GM12872 (cell line): Measurements from ENCODE around the gene CLRN3.

Experiments
- TF ChIP-seq, protein P1 (sequence below): IDR thresholded peaks from 3 replicates; pipeline ENCODE4 v1.5.1; 2011; ENCODE audit warnings: low read depth, mild to moderate bottlenecking, low read length, moderate library complexity; ENCODE audit not compliant: insufficient read depth

CLRN3 gene

DNA sequence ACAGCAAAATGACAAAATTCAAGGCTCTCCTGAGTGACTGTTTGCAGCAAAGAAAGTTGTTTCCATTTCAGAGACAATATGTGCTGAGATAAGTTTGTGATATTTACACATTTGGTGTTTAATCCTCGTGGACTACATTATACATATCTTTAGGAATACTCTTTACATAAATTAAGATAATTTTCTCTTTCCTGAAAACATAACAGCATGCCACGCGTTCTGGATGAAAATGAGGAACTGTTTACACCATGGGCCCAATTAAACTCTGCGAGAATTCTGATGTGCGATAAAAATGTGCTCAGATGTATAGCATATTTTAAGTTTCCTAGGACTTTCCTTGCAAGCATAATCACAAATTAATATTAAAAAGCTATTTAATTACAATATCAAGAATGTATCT, 40.5 kb upstream of the CLRN3 start:
- TF ChIP-seq, protein P1, sequence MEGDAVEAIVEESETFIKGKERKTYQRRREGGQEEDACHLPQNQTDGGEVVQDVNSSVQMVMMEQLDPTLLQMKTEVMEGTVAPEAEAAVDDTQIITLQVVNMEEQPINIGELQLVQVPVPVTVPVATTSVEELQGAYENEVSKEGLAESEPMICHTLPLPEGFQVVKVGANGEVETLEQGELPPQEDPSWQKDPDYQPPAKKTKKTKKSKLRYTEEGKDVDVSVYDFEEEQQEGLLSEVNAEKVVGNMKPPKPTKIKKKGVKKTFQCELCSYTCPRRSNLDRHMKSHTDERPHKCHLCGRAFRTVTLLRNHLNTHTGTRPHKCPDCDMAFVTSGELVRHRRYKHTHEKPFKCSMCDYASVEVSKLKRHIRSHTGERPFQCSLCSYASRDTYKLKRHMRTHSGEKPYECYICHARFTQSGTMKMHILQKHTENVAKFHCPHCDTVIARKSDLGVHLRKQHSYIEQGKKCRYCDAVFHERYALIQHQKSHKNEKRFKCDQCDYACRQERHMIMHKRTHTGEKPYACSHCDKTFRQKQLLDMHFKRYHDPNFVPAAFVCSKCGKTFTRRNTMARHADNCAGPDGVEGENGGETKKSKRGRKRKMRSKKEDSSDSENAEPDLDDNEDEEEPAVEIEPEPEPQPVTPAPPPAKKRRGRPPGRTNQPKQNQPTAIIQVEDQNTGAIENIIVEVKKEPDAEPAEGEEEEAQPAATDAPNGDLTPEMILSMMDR: no peak

DNA sequence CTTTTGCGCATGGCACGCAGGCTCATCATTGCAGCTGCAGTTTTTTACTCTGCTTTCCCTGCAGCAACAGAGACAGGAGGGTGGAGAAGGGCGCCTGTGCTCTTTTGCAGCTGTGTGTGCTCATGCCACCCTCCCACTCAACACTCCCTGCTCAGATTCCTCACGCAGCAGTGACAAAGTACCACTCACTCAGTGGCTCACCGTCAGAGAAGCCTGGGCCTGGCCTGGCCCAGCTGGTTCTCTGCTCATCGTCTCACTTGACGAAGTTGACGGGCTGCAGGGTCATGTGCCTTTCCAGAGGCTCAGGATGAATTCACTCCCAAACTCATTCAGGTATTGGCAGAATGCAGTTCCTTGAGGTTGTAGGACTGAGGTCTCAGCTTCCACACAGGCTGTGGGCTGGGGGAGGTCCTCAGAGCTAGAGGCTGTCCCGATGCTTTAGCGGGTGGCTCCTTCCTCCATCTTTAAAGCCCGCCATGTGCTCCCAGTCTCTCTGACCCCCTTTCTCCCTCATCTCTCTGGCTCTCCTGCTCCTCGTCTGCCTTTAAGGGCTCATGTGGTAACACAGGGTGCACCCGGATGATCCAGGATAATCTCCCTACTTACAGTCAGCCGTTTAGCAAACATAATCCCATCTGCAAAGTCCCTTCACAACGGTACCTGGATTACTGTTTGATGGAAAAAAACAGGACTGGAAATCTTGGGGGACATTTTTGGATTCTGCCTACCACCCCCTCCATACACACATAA, 40.0 kb upstream of the CLRN3 start:
- TF ChIP-seq, protein P1: no peak

DNA sequence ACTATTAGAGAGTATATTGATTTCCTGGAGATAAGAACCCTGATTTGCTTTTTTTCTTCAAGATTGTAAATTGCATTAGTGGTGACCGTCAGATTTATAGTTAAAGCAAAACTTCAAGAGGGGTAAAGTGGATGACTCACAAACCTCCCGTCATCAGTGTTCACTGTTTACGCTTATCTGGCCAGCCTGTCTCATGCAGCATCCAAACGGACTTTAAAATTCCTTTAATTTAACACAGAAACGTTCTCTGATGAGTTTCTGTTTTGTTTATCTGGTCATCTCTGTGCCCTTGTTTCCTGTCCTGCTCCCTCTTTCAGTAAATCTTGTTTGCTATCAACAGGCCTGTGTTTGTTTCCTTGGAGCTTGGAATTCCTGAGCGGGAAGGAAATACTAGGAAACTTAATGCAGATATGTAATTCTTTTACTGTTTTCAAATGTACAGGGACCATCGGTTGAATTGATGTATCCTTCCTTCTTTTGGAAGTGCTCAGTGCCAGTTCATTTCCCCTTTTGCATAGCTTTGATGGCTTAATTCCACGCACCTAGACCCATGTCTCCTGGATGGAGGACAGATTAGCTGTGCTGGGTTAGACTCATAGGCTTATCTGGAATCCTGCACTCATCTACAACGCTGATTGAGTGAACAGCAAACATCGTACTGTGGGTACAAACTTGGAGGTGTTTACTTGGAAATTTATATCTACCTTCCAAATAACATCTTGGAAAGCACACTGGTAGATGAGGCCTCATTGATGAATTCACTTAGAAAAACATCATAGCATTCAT, 35.5 kb upstream of the CLRN3 start:
- TF ChIP-seq, protein P1: no peak

DNA sequence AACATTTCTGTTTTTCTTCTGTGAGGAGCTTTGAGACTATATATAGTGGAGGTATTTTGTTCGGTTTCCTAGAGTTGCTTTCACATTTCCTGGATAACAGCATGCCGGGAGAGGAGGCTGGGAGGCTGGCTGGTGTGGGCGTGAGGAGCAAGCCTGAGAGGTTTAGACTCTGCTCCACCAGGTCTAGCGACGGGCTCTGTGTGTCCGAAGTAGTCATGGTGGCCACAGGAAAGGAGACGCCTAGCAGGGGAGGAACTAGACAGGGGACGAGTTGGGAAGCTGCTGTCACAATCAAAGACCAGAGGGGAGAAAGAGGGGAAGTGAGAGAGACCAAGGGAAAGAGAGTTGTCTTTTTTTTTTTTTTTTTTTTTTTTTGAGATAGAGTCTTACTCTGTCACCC, 33.7 kb upstream of the CLRN3 start:
- TF ChIP-seq, protein P1: no peak

DNA sequence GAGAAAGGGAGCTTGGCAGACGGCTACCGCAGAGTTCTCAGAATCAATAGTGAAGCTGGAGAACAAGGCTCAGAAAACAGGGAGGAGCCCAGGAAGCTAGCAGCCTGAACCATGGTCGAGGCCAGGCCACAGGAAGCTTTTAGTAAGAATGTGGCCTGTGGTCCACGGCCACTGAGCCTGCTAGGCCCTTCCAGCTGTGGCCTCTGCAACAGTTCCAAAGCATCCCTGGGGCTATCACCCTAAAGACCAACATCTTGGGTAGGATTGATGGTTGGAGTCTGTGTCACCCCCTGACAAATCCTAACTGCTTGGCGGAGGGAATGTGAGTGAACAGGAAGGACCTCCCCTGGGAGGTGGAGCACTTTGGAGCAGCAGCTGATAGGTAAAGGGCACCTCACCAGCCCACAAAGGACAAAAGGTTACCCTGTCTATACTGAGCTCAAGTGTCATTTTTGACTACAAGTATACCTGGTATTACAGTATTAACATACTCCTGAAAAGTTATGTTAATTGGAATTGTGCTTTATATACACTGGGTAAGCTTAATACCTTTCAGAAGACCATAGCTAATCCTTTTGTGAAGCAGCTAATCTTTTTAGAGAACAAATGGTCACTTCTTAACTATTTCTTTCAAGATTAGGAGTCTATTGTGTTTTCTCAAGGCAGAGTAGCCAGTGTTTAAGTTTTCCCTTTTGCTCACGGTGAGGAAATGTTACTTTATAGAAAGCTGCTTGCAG, 32.9 kb upstream of the CLRN3 start:
- TF ChIP-seq, protein P1: no peak

DNA sequence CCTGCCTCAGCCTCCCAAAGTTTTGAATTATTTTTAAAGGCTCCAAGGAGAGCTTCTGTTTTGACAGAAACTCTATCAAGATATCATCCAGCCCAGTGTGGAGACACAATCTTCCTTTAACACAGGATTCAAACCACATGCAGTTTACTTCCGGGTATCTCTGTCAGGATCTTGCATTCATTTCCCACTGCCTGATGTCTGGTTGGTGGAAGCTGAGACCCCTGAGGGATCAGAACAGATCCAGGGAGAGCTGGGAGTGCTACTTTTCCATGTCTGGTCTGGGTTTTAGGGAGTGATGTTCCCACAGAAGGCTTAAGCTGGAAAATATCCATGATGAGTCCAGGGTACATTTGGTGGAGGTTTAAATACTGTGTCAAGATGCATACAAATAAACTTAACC, 30.9 kb upstream of the CLRN3 start:
- TF ChIP-seq, protein P1: no peak

DNA sequence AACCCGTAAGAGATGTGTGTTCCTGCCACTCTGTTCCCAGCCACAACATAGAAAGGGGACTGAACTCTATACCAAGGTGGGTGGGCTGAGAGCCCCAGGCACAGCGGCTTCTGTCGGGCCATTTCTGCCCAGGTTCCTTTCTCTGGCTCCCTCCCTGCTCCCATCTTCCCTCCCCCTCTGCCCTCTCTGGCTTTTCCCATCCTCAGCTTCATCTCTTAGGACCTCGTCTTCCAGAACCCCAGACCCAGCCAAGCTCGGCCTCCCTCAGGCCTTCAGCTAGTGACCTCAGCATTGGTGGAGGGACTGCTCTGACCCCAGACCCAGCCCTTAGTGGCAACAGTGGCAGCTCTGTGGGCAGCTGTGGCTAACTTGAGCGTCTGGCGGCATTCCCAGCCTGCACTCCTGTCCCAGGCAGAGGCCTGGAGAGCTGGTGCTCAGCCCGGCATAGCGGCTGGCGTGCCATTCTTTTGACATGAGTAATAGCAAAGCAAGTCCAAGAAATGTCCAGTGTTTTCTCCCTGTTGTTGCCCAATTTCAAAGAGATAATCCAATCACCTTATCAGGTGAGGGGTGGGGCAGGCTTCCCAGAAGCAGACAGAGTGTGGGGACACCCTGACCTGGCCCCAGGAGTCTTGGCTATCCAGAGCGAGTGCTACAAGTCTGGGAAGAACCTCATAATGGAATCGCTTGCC, 30.1 kb upstream of the CLRN3 start:
- TF ChIP-seq, protein P1: no peak
